ENCODE measurements around the gene SPSB3. TPM values are rescaled to one million over a fixed set of nuclear protein-coding genes. Genes with fewer than 3 reads are reported as not detected.

SPSB3 gene
- total RNA-seq, 2 donors from 2014 or later, result 28.0 to 28.1 TPM

DNA sequence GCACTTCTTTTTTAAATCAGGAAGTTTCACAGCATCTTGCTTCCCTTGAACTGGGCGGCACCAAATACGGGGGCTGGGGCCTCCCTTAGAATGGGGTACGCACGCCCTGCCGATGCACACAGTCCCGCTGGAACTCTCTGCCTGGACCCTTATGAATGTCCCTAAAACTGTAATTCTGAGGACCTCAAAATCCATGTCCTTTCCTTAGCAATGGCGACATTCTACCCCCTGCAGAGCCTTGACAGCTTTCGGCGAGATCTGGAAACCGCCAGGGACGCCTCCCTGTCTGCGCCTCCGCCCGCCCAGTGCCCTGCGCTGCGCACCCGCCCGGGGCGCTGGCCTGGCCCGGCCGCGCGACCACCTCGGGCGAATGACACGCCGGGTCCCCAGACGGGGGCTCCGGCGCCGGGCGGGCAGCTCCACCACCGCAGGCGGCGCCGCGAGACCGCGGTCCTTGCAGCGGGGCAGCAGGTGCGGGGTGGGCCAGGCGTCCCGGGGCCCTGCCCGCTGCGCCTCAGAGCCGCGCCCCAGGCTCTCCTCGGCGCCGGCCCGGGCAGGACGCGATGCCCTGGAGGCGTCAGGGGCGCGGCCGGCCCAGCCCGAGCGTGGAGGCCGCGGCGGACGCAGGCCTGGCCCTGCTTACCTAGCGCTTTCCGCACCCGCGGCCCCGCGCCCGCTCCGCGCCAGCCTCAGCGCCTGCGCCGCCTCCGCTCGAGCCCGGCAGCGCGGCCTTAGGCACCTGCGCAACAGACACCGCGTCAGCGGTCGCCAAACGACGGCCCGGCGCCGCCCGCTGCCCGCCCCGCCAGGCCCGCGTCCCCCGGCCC, 43.7 kb upstream of the SPSB3 start:
- H3K4me3 ChIP-seq (ENCODE audit: low read length), result peak overlapping the region; percentile 78
- H3K36me3 Mint-ChIP-seq (ENCODE audit: low read depth), result peaks cover 6% of the 10 kb centered on the region
- peak; percentile 68 for DNase-seq
- WGBS, 2 experiments (ENCODE audit: insufficient coverage in 1 of 2, insufficient read length in 1 of 2), result 4 to 8% methylated on average over 45 to 96 of the region's 96 CpGs
- TF ChIP-seq, protein P1, sequence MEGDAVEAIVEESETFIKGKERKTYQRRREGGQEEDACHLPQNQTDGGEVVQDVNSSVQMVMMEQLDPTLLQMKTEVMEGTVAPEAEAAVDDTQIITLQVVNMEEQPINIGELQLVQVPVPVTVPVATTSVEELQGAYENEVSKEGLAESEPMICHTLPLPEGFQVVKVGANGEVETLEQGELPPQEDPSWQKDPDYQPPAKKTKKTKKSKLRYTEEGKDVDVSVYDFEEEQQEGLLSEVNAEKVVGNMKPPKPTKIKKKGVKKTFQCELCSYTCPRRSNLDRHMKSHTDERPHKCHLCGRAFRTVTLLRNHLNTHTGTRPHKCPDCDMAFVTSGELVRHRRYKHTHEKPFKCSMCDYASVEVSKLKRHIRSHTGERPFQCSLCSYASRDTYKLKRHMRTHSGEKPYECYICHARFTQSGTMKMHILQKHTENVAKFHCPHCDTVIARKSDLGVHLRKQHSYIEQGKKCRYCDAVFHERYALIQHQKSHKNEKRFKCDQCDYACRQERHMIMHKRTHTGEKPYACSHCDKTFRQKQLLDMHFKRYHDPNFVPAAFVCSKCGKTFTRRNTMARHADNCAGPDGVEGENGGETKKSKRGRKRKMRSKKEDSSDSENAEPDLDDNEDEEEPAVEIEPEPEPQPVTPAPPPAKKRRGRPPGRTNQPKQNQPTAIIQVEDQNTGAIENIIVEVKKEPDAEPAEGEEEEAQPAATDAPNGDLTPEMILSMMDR (conservative IDR thresholded peaks at IDR 0.05), result peak; percentile 35
- no peaks in the 10 kb centered on the region for H3K9me3 Mint-ChIP-seq
- H3K4me1 ChIP-seq (ENCODE audit: control insufficient read depth, insufficient read depth, low read length), result no peaks in the 10 kb centered on the region
- no peak overlapping the region for H3K27ac ChIP-seq (ENCODE audit: low read depth, low read length)
- H3K4me1 Mint-ChIP-seq, result peaks cover 18% of the 10 kb centered on the region
- no peaks in the 10 kb centered on the region for H3K9me3 ChIP-seq (ENCODE audit: control insufficient read depth, low read length)
- H3K4me3 Mint-ChIP-seq, result peak overlapping the region; percentile 90
- H3K27me3 ChIP-seq (ENCODE audit: control insufficient read depth, insufficient read depth, low read length, poor library complexity, severe bottlenecking), result no peaks in the 10 kb centered on the region
- H3K27me3 Mint-ChIP-seq (ENCODE audit: insufficient read depth), result no peaks in the 10 kb centered on the region
- H3K27ac Mint-ChIP-seq, result no peak overlapping the region
- H3K9ac ChIP-seq (ENCODE audit: extremely low read depth, low read length, poor library complexity, severe bottlenecking), result no peak overlapping the region
- peaks cover 14% of the 10 kb centered on the region for H3K36me3 ChIP-seq (ENCODE audit: control insufficient read depth, insufficient read depth, low read length)

DNA sequence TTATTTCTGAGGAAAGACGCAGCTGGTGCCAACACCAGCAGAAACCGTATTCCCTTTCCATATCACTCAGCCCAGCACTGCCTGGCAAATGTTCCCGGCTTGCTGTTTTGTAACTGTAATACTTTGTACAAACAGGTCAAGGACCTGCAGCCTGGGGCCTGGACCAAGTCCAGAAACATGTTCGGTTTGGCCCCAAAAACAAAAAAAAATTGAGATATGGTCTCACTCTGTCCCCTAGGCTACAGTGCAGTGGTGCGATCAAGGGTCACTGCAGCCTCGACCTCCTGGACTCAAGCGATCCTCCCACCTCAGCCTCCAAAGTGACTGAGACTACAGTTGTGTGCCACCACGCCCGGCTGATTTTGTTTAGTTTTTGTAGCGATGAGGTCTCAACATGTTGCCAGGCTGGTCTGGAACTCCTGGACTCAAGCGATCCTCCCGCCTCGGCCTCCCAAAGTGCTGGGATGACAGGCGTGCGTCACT, 43.1 kb upstream of the SPSB3 start:
- Histone ChIP-seq H3K4me1 (ENCODE audit: control insufficient read depth, insufficient read depth, low read length) (no peaks in the 10 kb centered on the region), H3K4me3 (ENCODE audit: low read length) (peak overlapping the region; percentile 78), H3K9me3 (ENCODE audit: control insufficient read depth, low read length) (no peaks in the 10 kb centered on the region), H3K27ac (ENCODE audit: low read depth, low read length) (no peak overlapping the region), H3K27me3 (ENCODE audit: control insufficient read depth, insufficient read depth, low read length, poor library complexity, severe bottlenecking) (no peaks in the 10 kb centered on the region), H3K36me3 (ENCODE audit: control insufficient read depth, insufficient read depth, low read length) (peaks cover 14% of the 10 kb centered on the region), H3K9ac (ENCODE audit: extremely low read depth, low read length, poor library complexity, severe bottlenecking) (no peak overlapping the region)
- TF ChIP-seq, protein P1 (conservative IDR thresholded peaks at IDR 0.05), result no peak
- DNase-seq, result no peak
- Mint-ChIP-seq H3K36me3 (ENCODE audit: low read depth) (peaks cover 6% of the 10 kb centered on the region), H3K4me3 (peak overlapping the region; percentile 48), H3K4me1 (peaks cover 18% of the 10 kb centered on the region), H3K27me3 (ENCODE audit: insufficient read depth) (no peaks in the 10 kb centered on the region), H3K27ac (no peak overlapping the region), H3K9me3 (no peaks in the 10 kb centered on the region)
- WGBS, 2 experiments (ENCODE audit: insufficient coverage in 1 of 2, insufficient read length in 1 of 2), result 90 to 91% methylated on average over 15 of the region's 15 CpGs

DNA sequence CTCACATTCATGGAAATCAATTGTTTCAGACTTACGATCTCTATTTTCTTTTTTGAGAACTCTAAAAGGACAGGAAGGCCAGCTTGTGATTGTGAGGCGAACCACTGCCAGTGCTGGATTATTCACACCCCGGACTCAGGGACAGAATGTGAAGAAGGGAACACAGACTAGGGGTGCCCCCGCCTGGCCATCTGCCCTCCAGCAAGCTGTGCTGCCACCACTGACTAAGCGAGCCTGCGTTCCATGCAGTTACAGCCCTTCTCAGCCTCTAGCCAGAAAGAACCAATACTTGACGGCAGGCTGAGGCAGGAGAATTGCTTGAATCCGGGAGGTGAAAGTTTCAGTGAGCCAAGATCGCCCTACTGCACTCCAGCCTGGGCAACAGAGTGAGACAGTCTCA, 41.5 kb upstream of the SPSB3 start:
- Histone ChIP-seq H3K9ac (ENCODE audit: extremely low read depth, low read length, poor library complexity, severe bottlenecking) (no peak overlapping the region), H3K4me3 (ENCODE audit: low read length) (no peak overlapping the region), H3K27me3 (ENCODE audit: control insufficient read depth, insufficient read depth, low read length, poor library complexity, severe bottlenecking) (no peaks in the 10 kb centered on the region), H3K4me1 (ENCODE audit: control insufficient read depth, insufficient read depth, low read length) (no peaks in the 10 kb centered on the region), H3K9me3 (ENCODE audit: control insufficient read depth, low read length) (no peaks in the 10 kb centered on the region), H3K27ac (ENCODE audit: low read depth, low read length) (no peak overlapping the region), H3K36me3 (ENCODE audit: control insufficient read depth, insufficient read depth, low read length) (peaks cover 14% of the 10 kb centered on the region)
- 56 to 71% methylated on average over 6 to 9 of the region's 9 CpGs for WGBS, 2 experiments (ENCODE audit: insufficient coverage in 1 of 2, insufficient read length in 1 of 2)
- no peaks in the 10 kb centered on the region for H3K9me3 Mint-ChIP-seq
- H3K36me3 Mint-ChIP-seq (ENCODE audit: low read depth), result peaks cover 6% of the 10 kb centered on the region
- H3K4me3 Mint-ChIP-seq, result no peak overlapping the region
- DNase-seq, result peak; percentile 84
- no peaks in the 10 kb centered on the region for H3K27me3 Mint-ChIP-seq (ENCODE audit: insufficient read depth)
- peaks cover 13% of the 10 kb centered on the region for H3K4me1 Mint-ChIP-seq
- H3K27ac Mint-ChIP-seq, result no peak overlapping the region
- TF ChIP-seq, protein P1 (conservative IDR thresholded peaks at IDR 0.05), result peak; percentile 68

Measured in endodermal cell (in vitro differentiated cells).